Ramos (cell line): Measurements from ENCODE around the gene TAF1B.
"Not testable (repeated sequence)": the region's sequence is repeated elsewhere in the genome, so short reads cannot be mapped to it uniquely, and the experiment has no call there.

Experiments used
- in situ Hi-C: fragments of 300-500 bp; cut with MboI; formaldehyde crosslinking; loops from one replicate; pipeline ENCODE4 v1.14.3; 2022; ENCODE audit warnings: low sequenced_read_pairs; ENCODE audit not compliant: unreplicated experiment

Gene TAF1B

DNA sequence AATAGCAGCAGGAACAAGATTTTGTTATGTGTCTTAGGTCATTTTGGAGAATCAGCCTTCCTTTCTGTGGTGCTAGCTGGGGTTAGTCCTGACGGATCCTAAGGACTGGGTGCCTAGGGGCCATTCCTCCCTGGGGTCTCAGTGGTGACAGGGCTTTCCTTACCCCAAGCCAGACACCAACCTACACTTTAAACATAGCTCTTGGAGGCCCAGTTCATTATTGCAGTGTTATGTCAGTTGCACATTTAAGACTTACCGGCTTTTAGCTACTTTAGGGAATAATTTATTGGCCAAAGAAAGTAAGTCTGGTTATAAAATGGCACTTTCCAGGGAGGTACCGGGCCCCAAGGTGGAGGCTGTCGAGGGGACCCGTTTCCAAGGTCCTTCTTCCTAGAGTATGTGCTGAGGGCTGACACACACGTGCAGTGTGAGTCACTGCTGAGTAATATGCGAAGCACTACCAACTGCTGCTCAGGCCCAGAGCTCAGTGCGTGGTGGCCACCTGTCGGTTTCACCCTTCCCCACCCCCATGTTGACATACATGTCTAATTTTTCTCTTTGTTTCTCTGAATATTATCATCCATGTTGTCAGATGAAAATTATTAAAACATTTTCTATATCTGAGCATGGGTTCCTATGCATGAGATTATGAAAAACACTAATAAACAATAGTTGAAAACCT, 71.3 kb downstream of the TAF1B start:
- in situ Hi-C loops, result no loop called here

DNA sequence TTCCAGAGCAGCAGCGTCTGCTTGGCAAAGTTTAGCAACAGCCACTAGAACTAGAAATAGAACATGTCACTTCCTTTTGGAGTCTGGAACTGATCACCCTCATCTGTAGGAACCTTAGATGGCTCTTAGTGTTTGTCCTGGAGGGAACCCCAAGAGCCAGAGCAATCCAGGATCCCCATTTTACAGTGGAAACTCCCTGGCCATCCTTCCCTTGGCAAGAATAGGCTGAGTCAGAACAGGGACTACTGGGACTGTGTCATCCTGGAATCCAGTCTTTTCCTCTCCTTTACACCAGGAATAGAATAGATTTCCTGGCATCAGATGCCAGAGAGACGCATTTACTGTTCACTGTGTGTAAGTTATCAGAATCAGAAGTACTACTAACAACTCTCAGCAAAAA, 75.0 kb downstream of the TAF1B start:
- in situ Hi-C loops, result no loop called here

- in situ Hi-C loops, result no loop called here
Observed at GRCh38 chr2:9919512-9919911, 76.2 kb downstream of the TAF1B start.

GRCh38 chr2:9927020-9927419, 83.7 kb downstream of the TAF1B start:
- in situ Hi-C loops, result not testable (repeated sequence)

- in situ Hi-C loops, result no loop called here
Observed at GRCh38 chr2:9937258-9937657, 94.0 kb downstream of the TAF1B start.

DNA sequence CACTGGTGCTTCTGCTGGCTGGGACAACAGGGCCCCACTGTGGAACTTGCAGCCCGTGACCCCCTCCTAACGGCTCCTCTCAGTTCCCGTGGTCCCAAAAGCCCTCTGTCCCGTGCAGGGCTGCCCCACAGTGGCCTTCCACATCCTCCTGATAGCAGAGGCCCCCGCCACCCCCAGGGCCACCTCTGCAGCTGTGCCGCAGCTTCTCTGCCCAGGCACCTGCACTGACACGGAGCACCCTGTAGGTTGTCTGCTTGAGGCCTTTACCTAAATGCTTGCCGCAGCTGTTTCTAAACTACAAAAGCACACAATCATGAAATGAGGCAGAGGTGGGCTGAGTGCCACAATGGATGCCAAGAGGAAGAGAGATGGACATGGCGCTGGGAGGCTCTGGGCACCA, 94.7 kb downstream of the TAF1B start:
- in situ Hi-C loops, result no loop called here

DNA sequence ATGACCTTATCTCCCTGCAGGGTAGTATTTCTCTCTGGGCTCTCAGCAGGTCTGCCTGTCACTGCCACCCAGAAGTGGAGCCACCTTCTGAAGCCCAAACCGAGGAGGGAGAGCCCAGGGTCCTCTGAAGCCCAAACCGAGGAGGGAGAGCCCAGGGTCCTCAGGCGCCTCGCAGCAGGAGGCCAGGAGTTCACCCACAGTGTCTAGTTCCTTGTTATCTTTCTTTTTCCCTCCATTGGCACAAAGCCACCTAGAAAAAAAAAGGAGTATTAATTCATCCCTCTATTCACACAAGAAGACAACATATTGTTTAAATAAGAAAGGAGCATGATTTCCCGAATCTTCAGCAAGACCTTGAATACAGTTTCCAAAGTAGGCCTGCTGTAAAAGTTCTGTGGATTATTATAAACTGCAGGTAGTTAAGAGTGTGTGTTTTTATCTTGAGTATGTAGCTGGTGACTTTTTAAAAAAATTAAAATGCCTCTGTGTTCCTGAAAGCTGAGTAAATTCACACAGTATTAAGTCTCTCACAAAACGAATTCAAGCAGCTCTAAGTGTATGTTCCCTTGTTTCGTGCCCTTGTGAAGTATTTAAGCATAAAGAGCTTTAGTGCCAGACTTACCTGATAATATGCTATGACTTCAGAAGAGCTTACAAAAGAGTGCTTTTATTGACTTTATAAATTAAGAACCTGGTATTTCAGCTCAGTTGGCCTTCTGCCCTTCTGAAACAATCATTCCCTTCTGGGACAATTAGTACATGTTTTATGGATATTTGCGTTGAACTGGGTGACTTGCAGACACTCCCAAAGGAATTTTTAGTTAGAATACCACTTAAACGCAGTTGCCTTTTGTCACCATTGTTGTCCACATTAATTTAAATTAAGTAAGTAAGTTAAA, 96.6 kb downstream of the TAF1B start:
- in situ Hi-C loops, result no loop called here

DNA sequence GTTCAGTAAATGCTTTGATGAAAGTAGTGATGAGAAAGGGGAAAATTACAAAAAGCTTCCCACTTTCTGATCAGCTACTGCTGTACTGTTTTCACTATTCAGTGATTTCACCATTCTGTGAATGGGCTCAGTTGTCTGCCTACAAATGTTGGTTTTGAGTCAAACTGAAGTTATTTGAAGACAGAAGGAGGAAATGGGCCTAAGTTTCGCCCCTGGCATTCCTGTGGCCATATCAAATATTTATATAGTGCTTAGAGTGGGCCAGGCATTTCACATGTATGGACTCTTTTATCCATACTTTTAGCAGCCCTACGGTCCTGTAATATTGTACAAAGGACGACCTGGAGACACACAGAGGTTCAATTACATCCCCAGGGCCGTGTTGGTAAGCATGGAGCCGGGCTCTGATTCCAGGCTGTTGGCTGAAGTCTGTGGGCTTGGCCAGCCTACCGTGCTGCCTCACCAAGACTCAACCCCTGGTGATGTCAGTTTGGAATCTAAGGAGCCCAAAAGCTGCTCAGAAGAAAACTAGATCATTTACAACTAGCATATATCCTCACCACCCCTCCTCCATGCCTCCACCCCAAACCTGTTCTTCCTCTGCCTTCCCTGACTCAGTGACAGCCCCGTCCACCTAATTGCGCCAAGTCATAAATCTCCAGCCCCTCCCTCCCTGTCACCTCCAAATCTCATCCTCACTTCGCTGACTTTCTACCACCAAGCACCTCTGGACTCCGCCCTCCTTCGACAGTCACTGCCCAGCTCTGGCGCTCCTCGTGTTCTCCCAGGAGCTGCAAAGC, 98.1 kb downstream of the TAF1B start:
- in situ Hi-C loops, result no loop called here

GRCh38 chr2:9941996-9942390, 98.7 kb downstream of the TAF1B start:
- in situ Hi-C loops, result no loop called here

DNA sequence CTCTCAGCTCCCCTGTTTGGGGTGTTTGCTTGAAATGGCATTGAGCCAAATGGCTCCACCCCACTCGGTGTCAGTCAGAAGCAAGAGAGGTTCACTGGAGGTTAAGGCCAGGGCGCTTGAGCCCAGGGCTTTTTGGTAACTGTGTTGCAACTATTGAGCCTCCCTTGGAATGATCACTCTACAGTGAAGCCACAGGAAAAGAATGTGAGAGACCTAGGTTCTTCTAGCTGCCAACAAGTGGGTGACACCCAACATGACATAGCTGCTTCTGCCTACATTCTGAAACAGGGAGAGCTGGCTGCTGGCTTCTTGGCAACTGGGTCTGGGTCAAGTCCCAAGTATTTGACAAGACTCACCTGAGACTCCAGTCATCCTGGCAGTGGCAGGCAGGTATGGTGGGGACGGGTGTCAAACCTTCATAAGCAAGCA, 101.1 kb downstream of the TAF1B start:
- in situ Hi-C loops, result no loop called here

DNA sequence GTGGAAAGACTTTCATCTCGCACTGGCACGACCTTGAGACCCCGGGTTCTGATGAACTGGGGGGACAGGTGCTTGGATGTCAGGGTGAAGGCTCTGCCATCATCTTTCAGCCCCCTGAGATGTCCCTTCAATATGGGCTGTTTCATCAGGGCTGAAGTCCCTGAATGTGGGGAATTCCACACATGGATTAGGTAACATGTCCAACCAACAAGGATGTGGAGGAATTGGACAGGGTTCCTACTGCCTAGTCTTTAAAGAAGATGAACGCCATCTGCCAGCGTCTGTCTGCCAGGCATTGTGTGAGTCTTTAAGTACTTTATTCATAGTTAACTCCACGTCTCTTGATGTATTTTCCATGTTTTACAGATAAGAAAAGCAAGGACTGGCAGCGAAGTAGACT, 102.3 kb downstream of the TAF1B start:
- in situ Hi-C loops, result no loop called here

- in situ Hi-C loops, result no loop called here
Observed at GRCh38 chr2:9946076-9946475, 102.8 kb downstream of the TAF1B start.

DNA sequence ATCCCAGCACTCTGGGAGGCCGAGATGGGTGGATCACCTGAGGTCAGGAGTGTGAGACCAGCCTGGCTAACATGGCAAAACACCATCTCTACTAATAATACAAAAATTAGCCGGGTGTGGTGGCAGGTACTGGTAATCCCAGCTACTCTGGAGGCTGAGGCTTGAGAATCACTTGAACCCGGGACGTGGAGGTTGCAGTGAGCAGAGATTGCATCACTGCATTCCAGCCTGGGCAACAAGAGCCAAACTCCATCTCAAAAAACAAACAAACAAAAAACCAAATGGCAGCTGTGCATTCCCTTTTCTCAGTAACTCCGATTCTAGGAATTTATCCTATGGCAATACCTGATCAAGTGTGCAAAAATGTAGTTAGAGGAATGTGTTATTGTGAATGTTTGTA, 103.5 kb downstream of the TAF1B start:
- in situ Hi-C loops, result no loop called here

DNA sequence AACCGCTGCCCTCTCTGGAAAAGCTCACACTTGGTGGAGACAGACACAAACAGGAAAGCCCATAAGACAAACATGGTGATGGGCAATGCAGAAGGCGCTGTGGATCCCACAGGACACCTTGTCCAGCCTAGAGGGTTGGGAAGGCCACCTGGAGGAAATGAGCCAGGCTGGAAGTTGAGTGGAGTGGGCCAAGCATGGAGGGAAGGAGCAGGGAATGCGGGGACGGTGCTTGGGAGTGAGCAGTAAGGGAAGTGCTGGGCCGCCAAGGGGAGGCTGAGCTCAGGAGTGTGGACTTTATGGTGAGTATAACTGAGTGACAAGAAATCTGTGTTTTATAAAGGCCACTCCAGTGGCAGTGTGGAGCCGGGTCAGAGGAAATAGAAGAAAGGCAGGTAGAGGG, 105.4 kb downstream of the TAF1B start:
- in situ Hi-C loops, result no loop called here

DNA sequence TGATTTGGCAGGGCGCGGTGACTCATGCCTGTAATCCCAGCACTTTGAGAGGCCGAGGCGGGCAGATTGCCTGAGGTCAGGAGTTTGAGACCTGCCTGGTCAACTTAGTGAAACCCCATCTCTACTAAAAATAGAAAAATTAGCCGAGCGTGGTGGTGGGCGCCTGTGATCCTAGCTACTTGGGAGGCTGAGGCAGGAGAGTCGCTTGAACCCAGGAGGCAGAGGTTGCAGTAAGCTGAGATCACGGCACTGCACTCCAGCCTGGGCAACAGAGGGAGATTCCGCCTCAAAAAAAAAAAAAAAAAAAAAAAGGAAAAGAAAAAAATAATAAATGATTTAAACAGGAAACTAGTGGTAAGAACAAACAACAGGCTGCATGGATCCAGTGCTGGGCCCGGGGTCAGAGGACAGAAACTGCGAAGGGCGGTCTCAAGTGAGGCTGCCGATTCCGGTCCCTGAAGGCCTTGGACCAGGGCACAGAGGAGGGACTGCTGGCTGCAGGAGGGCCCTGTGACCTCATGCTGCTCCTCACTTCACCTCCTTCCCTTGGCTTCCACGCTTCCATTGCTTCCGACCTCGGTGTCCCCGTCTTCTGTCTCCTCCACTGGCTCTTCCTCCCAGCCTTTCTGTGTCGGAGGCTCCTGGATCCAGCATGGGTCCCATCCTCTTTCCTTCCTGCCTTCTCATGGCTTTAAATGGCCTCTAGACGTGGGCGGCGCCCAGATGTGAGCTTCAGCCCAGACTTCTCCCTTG, 106.1 kb downstream of the TAF1B start:
- in situ Hi-C loops, result no loop called here

DNA sequence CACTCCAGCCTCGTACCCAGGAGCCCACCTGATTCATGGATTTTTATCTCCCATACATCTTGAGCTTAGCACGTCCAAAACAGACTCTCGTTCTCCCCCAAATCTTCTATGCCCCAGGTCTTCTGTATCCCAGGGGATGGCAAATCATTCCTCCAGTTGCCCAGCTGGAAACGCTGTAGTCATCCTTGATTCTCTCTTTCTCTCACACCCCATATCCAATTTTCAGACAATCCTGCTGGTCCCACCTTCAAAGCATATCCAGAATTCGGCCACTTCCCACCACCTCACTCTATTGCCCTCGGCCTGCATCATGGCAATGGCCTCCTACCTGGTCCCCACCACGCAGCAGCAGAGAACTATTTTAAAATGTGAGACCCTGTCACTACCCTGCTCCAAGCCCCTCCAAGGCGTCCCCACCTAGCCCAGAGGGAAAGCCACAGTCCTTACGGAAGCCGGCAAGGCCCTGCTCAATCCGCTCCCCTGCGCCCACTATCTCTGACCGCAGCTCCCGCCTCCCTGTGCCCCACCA, 106.8 kb downstream of the TAF1B start:
- in situ Hi-C loops, result no loop called here

DNA sequence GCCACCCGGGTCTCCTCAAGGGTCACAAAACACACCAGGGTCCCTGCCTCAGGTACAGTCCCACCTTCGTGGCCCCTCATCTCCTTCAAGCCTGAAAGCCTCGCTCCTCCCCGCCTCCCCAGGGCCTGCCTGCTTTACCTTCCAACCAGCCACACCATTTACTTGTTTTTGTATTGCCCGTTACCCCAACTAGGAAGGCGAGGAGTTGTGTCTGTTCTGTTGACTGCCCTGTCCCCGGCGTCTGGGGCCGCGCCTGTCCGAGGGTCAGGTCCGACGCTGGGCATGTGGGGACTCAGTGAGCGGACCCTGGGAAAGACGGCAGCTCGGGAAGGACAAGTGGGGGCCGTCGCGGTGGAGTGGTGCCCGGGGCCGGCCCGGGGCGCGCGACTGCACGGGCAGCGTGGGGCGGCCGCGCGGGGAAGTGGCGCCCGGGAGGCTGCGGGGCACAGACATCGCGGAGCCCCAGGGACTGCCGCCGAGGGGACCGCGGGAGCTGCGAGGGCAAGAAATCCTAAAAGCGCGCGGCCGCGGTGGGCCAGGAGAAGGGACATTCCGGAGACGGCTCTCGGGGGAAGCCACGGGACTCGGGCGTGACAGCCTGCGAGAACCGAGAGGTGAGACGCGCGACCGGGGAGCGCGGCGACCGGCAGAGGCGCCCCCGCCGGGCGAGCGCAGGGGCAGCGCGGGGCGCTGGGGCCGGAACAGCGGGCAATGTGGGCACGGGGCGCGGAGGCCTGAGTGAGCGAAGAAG, 107.4 kb downstream of the TAF1B start:
- in situ Hi-C loops, result no loop called here

GRCh38 chr2:9951272-9951521, 107.9 kb downstream of the TAF1B start:
- in situ Hi-C loops, result no loop called here

GRCh38 chr2:9951522-9952285, 108.4 kb downstream of the TAF1B start, which contains the start of gene GRHL1:
GRHL1 (plus strand) TSS chr2:9951693; CDS start chr2:9951834, 141 bp downstream.
- in situ Hi-C loops, result no loop called here
